Stimulated activated memory B cell treated with anti-CD40 and anti-IgM and Interleukin-4, amounts not matched to agents 10 μg/mL and 1 μg/mL and 100 μg/mL, for 72 hours (primary cell): ENCODE results near the gene OR10A3.
A peak's percentile ranks its signal among the peaks of the same experiment; 100 is the strongest.

ENCODE experiments used
- ATAC-seq: fragments of 150-1000 bp; cut with Tn5 transposase; 2 replicates; pipeline ENCODE4 v1.10.0; 2021
- H3K27ac Mint-ChIP-seq: one replicate; pipeline ENCODE4 v1.8.0; 2022; ENCODE audit warnings: mild to moderate bottlenecking, mixed read lengths
- H3K27me3 Mint-ChIP-seq: one replicate; pipeline ENCODE4 v1.8.0; 2022; ENCODE audit warnings: mixed read lengths
- H3K36me3 Mint-ChIP-seq: one replicate; pipeline ENCODE4 v1.8.0; 2022; ENCODE audit warnings: mixed read lengths
- H3K4me1 Mint-ChIP-seq: one replicate; pipeline ENCODE4 v1.8.0; 2022; ENCODE audit warnings: mixed read lengths
- H3K4me3 Mint-ChIP-seq: one replicate; pipeline ENCODE4 v1.8.0; 2022; ENCODE audit warnings: mild to moderate bottlenecking, moderate library complexity, mixed read lengths
- H3K9me3 Mint-ChIP-seq: one replicate; pipeline ENCODE4 v1.8.0; 2022; ENCODE audit warnings: mixed read lengths

The OR10A3 gene

GRCh38 chr11:7889985-7890384 lies 51.5 kb downstream of the OR10A3 start:
- Mint-ChIP-seq H3K27me3 (no peaks in the 10 kb centered on the region), H3K27ac (peak overlapping the region; percentile 36), H3K9me3 (no peaks in the 10 kb centered on the region), H3K4me1 (peaks cover 31% of the 10 kb centered on the region), H3K4me3 (peak overlapping the region; percentile 32), H3K36me3 (no peaks in the 10 kb centered on the region)
- peak; percentile 32 for ATAC-seq
